ENCODE data around the gene LRRC39.
"Not testable (repeated sequence)": the region's sequence is repeated elsewhere in the genome, so short reads cannot be mapped to it uniquely, and the experiment has no call there.

DNA sequence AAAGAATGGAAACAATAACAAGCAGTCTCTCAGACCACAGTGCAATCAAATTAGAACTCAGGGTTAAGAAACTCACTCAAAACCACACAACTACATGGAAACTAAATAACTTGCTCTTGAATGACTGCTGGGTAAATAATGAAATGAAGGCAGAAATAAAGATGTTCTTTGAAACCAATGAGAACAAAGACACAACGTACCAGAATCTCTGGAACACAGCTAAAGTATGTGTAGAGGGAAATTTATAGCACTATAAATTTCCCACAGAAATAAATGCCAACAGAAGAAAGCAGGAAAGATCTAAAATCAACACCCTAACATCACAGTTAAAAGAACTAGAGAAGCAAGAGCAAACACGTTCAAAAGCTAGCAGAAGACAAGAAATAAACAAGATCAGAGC is 24.6 kb upstream of the LRRC39 start:
- not testable (repeated sequence) for TF ChIP-seq POLR2A (IDR thresholded peaks at IDR 0.05)
- TF ChIP-seq, protein P1, sequence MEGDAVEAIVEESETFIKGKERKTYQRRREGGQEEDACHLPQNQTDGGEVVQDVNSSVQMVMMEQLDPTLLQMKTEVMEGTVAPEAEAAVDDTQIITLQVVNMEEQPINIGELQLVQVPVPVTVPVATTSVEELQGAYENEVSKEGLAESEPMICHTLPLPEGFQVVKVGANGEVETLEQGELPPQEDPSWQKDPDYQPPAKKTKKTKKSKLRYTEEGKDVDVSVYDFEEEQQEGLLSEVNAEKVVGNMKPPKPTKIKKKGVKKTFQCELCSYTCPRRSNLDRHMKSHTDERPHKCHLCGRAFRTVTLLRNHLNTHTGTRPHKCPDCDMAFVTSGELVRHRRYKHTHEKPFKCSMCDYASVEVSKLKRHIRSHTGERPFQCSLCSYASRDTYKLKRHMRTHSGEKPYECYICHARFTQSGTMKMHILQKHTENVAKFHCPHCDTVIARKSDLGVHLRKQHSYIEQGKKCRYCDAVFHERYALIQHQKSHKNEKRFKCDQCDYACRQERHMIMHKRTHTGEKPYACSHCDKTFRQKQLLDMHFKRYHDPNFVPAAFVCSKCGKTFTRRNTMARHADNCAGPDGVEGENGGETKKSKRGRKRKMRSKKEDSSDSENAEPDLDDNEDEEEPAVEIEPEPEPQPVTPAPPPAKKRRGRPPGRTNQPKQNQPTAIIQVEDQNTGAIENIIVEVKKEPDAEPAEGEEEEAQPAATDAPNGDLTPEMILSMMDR (IDR thresholded peaks at IDR 0.05) = not testable (repeated sequence)

All from testis (tissue), 2 donors.